ENCODE measurements around the gene SLC26A9. TPM values are rescaled to one million over a fixed set of nuclear protein-coding genes. Genes with fewer than 3 reads are reported as not detected.

Gene SLC26A9
- total RNA-seq, 1 donor from 2014 or later, result not detected

GRCh38 chr1:205939690-205940330 is 3.4 kb downstream of the SLC26A9 start:
- Mint-ChIP-seq H3K4me3 (no peak overlapping the region), H3K4me1 (no peaks in the 10 kb centered on the region), H3K27ac (no peak overlapping the region), H3K9me3 (no peaks in the 10 kb centered on the region), H3K27me3 (peaks cover 62% of the 10 kb centered on the region), H3K36me3 (ENCODE audit: low read depth) (no peaks in the 10 kb centered on the region)
- ChIA-PET POLR2A (no interaction called here), CTCF (no interaction called here)
- ATAC-seq (ENCODE audit: low read depth) (peak; percentile 54), DNase-seq (no peak)
- TF ChIP-seq, protein P1, sequence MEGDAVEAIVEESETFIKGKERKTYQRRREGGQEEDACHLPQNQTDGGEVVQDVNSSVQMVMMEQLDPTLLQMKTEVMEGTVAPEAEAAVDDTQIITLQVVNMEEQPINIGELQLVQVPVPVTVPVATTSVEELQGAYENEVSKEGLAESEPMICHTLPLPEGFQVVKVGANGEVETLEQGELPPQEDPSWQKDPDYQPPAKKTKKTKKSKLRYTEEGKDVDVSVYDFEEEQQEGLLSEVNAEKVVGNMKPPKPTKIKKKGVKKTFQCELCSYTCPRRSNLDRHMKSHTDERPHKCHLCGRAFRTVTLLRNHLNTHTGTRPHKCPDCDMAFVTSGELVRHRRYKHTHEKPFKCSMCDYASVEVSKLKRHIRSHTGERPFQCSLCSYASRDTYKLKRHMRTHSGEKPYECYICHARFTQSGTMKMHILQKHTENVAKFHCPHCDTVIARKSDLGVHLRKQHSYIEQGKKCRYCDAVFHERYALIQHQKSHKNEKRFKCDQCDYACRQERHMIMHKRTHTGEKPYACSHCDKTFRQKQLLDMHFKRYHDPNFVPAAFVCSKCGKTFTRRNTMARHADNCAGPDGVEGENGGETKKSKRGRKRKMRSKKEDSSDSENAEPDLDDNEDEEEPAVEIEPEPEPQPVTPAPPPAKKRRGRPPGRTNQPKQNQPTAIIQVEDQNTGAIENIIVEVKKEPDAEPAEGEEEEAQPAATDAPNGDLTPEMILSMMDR (IDR thresholded peaks at IDR 0.05), result no peak
- intact Hi-C loops (cut with micrococcal nuclease), result no loop called here

DNA sequence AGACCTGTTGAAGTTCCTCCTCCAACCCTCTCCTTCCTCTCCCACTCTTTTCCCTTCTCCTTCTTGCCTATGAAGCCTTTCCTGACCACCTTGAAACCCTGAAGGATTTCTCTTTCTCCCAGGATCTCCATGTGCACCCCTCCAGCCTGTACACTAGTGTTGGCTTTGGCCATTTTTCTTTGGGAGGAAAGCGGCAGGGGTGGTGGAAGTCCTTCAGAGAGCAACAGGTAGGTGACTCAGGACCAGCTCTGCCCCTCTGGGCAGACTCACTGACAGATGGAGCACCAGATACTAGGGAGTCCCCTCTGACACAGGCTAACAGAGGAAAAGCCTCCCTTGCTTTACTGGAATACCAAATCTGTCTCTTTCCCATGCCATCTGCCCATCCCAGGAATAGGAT is 4.6 kb downstream of the SLC26A9 start:
- no peaks in the 10 kb centered on the region for H3K36me3 Mint-ChIP-seq (ENCODE audit: low read depth)
- ChIA-PET POLR2A (no interaction called here), CTCF (no interaction called here)
- H3K27ac Mint-ChIP-seq, result no peak overlapping the region
- no peaks in the 10 kb centered on the region for H3K9me3 Mint-ChIP-seq
- TF ChIP-seq, protein P1 (IDR thresholded peaks at IDR 0.05), result no peak
- H3K27me3 Mint-ChIP-seq, result peaks cover 56% of the 10 kb centered on the region
- no peak overlapping the region for H3K4me3 Mint-ChIP-seq
- DNase-seq (no peak), ATAC-seq (ENCODE audit: low read depth) (no peak)
- no peaks in the 10 kb centered on the region for H3K4me1 Mint-ChIP-seq
- intact Hi-C loops (cut with micrococcal nuclease), result no loop called here

GRCh38 chr1:205936846-205937586 is 6.2 kb downstream of the SLC26A9 start:
- Mint-ChIP-seq H3K27ac (no peak overlapping the region), H3K4me1 (no peaks in the 10 kb centered on the region)

DNA sequence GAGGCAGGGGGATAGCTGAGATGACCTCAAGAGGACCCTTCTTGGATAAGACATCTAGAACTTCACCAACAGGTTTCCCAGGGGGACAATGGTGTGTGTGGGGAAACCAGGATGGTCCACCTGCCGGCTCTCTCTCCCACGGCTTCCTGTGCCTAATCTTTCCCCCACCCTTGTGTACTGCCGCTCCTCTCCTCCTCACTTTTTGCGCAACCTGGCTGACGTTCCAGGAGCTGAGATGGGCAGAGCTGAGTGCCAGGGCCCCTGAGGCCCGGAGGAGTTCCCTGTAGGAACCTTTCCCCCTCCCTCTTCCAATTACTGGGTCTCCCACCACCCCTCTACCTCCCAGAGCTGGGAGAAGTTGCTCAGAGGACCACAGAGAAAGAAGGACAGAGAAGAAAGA is 6.9 kb downstream of the SLC26A9 start:
- TF ChIP-seq, protein P1 (IDR thresholded peaks at IDR 0.05), result no peak
- DNase-seq, result no peak
- POLR2A ChIA-PET, result interaction anchor here (1.0 kb wide), 1 partner anchor 12 kb away, joined by 3 read pairs; no protein-coding TSS in a partner anchor
- Mint-ChIP-seq H3K36me3 (ENCODE audit: low read depth) (no peaks in the 10 kb centered on the region), H3K4me3 (no peak overlapping the region), H3K9me3 (no peaks in the 10 kb centered on the region), H3K4me1 (no peaks in the 10 kb centered on the region), H3K27ac (no peak overlapping the region), H3K27me3 (peaks cover 40% of the 10 kb centered on the region)
- CTCF ChIA-PET, result no interaction called here
- ATAC-seq (ENCODE audit: low read depth), result no peak
- intact Hi-C loops (cut with micrococcal nuclease), result no loop called here

More at GRCh38 chr1:205936846-205937586, 6.2 kb downstream of the SLC26A9 start:
- intact Hi-C loops (cut with micrococcal nuclease), result no loop called here
- ChIA-PET POLR2A (no interaction called here), CTCF (no interaction called here)
- DNase-seq (no peak), ATAC-seq (ENCODE audit: low read depth) (no peak)
- no peaks in the 10 kb centered on the region for H3K9me3 Mint-ChIP-seq
- no peak overlapping the region for H3K4me3 Mint-ChIP-seq
- H3K36me3 Mint-ChIP-seq (ENCODE audit: low read depth), result no peaks in the 10 kb centered on the region
- TF ChIP-seq, protein P1 (IDR thresholded peaks at IDR 0.05), result no peak
- peaks cover 45% of the 10 kb centered on the region for H3K27me3 Mint-ChIP-seq

GRCh38 chr1:205935869-205936268 is 7.4 kb downstream of the SLC26A9 start:
- H3K27ac Mint-ChIP-seq, result no peak overlapping the region
- DNase-seq (no peak), ATAC-seq (ENCODE audit: low read depth) (no peak)
- H3K9me3 Mint-ChIP-seq, result no peaks in the 10 kb centered on the region
- peaks cover 39% of the 10 kb centered on the region for H3K27me3 Mint-ChIP-seq
- H3K36me3 Mint-ChIP-seq (ENCODE audit: low read depth), result no peaks in the 10 kb centered on the region
- intact Hi-C loops (cut with micrococcal nuclease), result no loop called here
- TF ChIP-seq, protein P1 (IDR thresholded peaks at IDR 0.05), result no peak
- no peaks in the 10 kb centered on the region for H3K4me1 Mint-ChIP-seq
- H3K4me3 Mint-ChIP-seq, result no peak overlapping the region
- ChIA-PET POLR2A (interaction anchor here (1.0 kb wide), 1 partner anchor 12 kb away, joined by 3 read pairs; no protein-coding TSS in a partner anchor), CTCF (no interaction called here)
